ENCODE measurements around the gene APOL4.

Gene APOL4

DNA sequence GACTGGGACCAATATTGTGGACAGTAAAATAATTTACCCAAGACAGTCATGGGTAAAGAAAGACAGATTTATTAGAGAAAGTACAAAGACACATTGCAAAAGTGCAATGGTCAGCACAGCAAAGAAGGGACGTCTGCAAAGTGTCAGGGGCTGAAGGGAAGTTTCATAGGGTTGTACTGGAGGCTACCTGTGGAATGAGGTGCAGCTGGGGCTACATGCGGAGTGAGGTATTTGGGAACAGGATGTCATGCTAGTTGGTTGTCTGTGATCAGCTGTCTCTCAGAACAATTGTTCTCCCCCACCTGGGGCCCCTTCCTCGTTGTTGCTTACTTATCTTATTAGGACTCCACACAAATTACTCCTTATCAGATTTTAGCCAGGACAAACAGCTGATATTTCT is 29.7 kb downstream of the APOL4 start:
- Histone ChIP-seq H3K4me2 (ENCODE audit: low read length) (no peak overlapping the region), H3F3A (ENCODE audit: insufficient read depth, low read length) (no peaks in the 10 kb centered on the region; the same call in 1 of the 2 replicates), H2AFZ (ENCODE audit: low read length) (no peak overlapping the region), H3K79me2 (ENCODE audit: insufficient read depth, low read length) (no peaks in the 10 kb centered on the region), H3K36me3 (ENCODE audit: insufficient read depth, low read length) (no peaks in the 10 kb centered on the region; the same call in 1 of the 2 replicates), H3K9ac (ENCODE audit: low read length) (no peak overlapping the region), H3K4me3 (ENCODE audit: low read depth, low read length, poor library complexity, severe bottlenecking) (no peak overlapping the region), H3K27ac (ENCODE audit: low read depth, low read length, poor library complexity, severe bottlenecking) (no peak overlapping the region), H3K27me3 (ENCODE audit: insufficient read depth, low read length) (no peaks in the 10 kb centered on the region), H3K9me2 (ENCODE audit: low read depth, low read length) (no peaks in the 10 kb centered on the region), H4K20me1 (ENCODE audit: insufficient read depth, low read length) (no peaks in the 10 kb centered on the region), H3K4me1 (ENCODE audit: insufficient read depth, low read length, severe bottlenecking) (peaks cover 3% of the 10 kb centered on the region), H3K9me3 (ENCODE audit: low read length) (peaks cover 6% of the 10 kb centered on the region)
- TF ChIP-seq EZH2 (IDR thresholded peaks at IDR 0.05; ENCODE audit: borderline replicate concordance, low read length) (no peak), CTCF (IDR thresholded peaks at IDR 0.05; ENCODE audit: low read length) (no peak)

DNA sequence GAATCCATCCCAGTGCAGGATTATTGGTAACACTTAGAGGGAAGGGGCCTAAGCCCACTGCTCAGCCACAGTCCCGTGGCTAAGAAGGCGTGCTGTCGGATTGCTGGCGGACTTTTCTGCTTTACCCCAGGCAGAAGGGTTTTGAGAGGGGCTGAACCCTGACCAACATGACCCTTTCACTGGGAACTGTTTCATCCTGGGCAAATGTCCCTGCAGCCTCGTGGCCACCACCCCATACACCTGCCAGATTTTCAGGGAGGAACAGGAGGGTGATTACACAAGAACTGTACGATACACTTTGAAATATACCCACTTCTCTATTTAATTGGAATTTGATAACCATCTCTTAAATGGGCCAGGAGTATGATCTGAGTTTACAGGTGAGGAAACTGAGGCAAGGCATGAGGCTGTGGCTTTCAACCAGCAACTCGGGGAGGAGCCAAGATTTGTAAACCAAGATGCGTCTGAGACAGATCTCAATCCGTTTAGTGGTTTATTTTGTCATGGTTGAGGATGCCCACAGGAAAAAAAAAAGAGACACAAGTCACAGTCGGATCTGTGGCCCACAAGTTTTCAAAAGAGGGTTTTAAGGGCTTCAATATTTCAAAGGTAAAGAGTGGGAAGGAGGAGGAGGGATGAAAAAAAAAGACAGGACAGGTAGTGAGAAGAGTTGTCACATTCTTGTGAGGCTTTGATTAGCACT is 34.9 kb downstream of the APOL4 start:
- no peaks in the 10 kb centered on the region for H3K9me2 ChIP-seq (ENCODE audit: low read depth, low read length)
- H3K9me3 ChIP-seq (ENCODE audit: low read length) = peaks cover 6% of the 10 kb centered on the region
- TF ChIP-seq EZH2 (IDR thresholded peaks at IDR 0.05; ENCODE audit: borderline replicate concordance, low read length) (no peak), CTCF (IDR thresholded peaks at IDR 0.05; ENCODE audit: low read length) (no peak)
- H3K36me3 ChIP-seq (ENCODE audit: insufficient read depth, low read length) = no peaks in the 10 kb centered on the region; the same call in 1 of the 2 replicates
- no peak overlapping the region for H2AFZ ChIP-seq (ENCODE audit: low read length)
- peaks cover 56% of the 10 kb centered on the region for H3K4me1 ChIP-seq (ENCODE audit: insufficient read depth, low read length, severe bottlenecking)
- no peaks in the 10 kb centered on the region for H3K79me2 ChIP-seq (ENCODE audit: insufficient read depth, low read length)
- H3K4me3 ChIP-seq (ENCODE audit: low read depth, low read length, poor library complexity, severe bottlenecking) = no peak overlapping the region
- peaks cover 8% of the 10 kb centered on the region; the same call in 1 of the 2 replicates for H3F3A ChIP-seq (ENCODE audit: insufficient read depth, low read length)
- H4K20me1 ChIP-seq (ENCODE audit: insufficient read depth, low read length) = no peaks in the 10 kb centered on the region
- no peak overlapping the region; the same call in 1 of the 2 replicates for H3K4me2 ChIP-seq (ENCODE audit: low read length)
- H3K9ac ChIP-seq (ENCODE audit: low read length) = no peak overlapping the region
- H3K27me3 ChIP-seq (ENCODE audit: insufficient read depth, low read length) = no peaks in the 10 kb centered on the region
- H3K27ac ChIP-seq (ENCODE audit: low read depth, low read length, poor library complexity, severe bottlenecking) = peak overlapping the region; percentile 4

DNA sequence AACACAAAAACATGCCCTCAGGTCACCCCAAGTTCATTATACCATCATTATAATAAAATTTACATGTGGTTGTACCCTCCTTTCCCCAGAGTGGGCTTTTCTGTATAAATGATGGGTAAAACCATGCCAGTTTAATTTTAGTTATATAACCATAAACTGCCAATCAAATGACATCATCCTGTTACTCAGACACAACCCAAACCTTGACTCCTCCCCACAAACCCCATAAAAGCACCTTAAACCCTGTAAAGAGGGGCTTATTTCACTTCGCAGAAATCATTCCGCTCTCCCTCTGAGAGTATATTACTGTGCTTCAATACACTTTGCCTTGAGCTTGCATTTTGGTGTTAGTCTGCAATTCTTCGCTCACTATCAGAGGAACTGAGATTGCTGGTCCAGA is 35.5 kb downstream of the APOL4 start:
- H2AFZ ChIP-seq (ENCODE audit: low read length) = no peak overlapping the region

More for the DNA sequence above, 35.5 kb downstream of the APOL4 start:
- peaks cover 8% of the 10 kb centered on the region; the same call in 1 of the 2 replicates for H3F3A ChIP-seq (ENCODE audit: insufficient read depth, low read length)
- H4K20me1 ChIP-seq (ENCODE audit: insufficient read depth, low read length) = no peaks in the 10 kb centered on the region
- peaks cover 62% of the 10 kb centered on the region for H3K4me1 ChIP-seq (ENCODE audit: insufficient read depth, low read length, severe bottlenecking)
- TF ChIP-seq CTCF (IDR thresholded peaks at IDR 0.05; ENCODE audit: low read length) (no peak), EZH2 (IDR thresholded peaks at IDR 0.05; ENCODE audit: borderline replicate concordance, low read length) (no peak)
- no peaks in the 10 kb centered on the region for H3K79me2 ChIP-seq (ENCODE audit: insufficient read depth, low read length)
- H3K9me3 ChIP-seq (ENCODE audit: low read length) = peaks cover 6% of the 10 kb centered on the region
- peak overlapping the region; percentile 97 for H3K27ac ChIP-seq (ENCODE audit: low read depth, low read length, poor library complexity, severe bottlenecking)
- H3K9ac ChIP-seq (ENCODE audit: low read length) = no peak overlapping the region
- no peak overlapping the region for H3K4me3 ChIP-seq (ENCODE audit: low read depth, low read length, poor library complexity, severe bottlenecking)
- no peaks in the 10 kb centered on the region; the same call in 1 of the 2 replicates for H3K36me3 ChIP-seq (ENCODE audit: insufficient read depth, low read length)
- H3K9me2 ChIP-seq (ENCODE audit: low read depth, low read length) = no peaks in the 10 kb centered on the region
- H3K27me3 ChIP-seq (ENCODE audit: insufficient read depth, low read length) = no peaks in the 10 kb centered on the region
- no peak overlapping the region for H3K4me2 ChIP-seq (ENCODE audit: low read length)

Data from OCI-LY1 (cell line).